H9 (cell line): ENCODE measurements around the gene PRAC2. TPM values are rescaled to one million over a fixed set of nuclear protein-coding genes. Genes with fewer than 3 reads are reported as not detected.

Source experiments
- DNase-seq: peaks from one replicate; pipeline ENCODE4 v3.0.0-alpha.2; 2017
- H2AFZ ChIP-seq: one replicate; pipeline ENCODE4 v1.6.1; 2013; ENCODE audit warnings: mild to moderate bottlenecking, low read length, control low read depth, moderate library complexity
- H2AK5ac ChIP-seq: 2 replicates; pipeline ENCODE4 v1.6.1; 2013; ENCODE audit warnings: low read length, control low read depth, mixed read lengths; ENCODE audit not compliant: insufficient read length
- H2BK120ac ChIP-seq: one replicate; pipeline ENCODE4 v1.6.1; 2013; ENCODE audit warnings: low read depth, mild to moderate bottlenecking, low read length, control low read depth, inconsistent platforms; ENCODE audit not compliant: poor library complexity, severe bottlenecking
- H2BK12ac ChIP-seq: 2 replicates; pipeline ENCODE4 v1.6.1; 2013; ENCODE audit warnings: low read length, control low read depth, mixed read lengths, low read depth; ENCODE audit not compliant: insufficient read length
- H2BK15ac ChIP-seq: 2 replicates; pipeline ENCODE4 v1.6.1; 2013; ENCODE audit warnings: low read depth, low read length, control low read depth
- H2BK20ac ChIP-seq: one replicate; pipeline ENCODE4 v1.6.1; 2013; ENCODE audit warnings: low read depth, mild to moderate bottlenecking, low read length, control low read depth, inconsistent platforms; ENCODE audit not compliant: poor library complexity, severe bottlenecking
- H2BK5ac ChIP-seq: 2 replicates; pipeline ENCODE4 v1.6.1; 2013; ENCODE audit warnings: low read length, control low read depth, mixed read lengths; ENCODE audit not compliant: insufficient read length
- H3K14ac ChIP-seq: 2 replicates; pipeline ENCODE4 v1.6.1; 2013; ENCODE audit warnings: low read length, control low read depth; ENCODE audit not compliant: insufficient read depth
- H3K18ac ChIP-seq: 2 replicates; pipeline ENCODE4 v1.6.1; 2013; ENCODE audit warnings: low read depth, mild to moderate bottlenecking, mixed read lengths, low read length, control low read depth; ENCODE audit not compliant: insufficient read length
- H3K23ac ChIP-seq: 2 replicates; pipeline ENCODE4 v1.6.1; 2013; ENCODE audit warnings: low read length, control low read depth, mixed read lengths, low read depth; ENCODE audit not compliant: insufficient read length
- H3K23me2 ChIP-seq: 2 replicates; pipeline ENCODE4 v1.6.1; 2013; ENCODE audit warnings: low read depth, mild to moderate bottlenecking, mixed read lengths, low read length, control low read depth; ENCODE audit not compliant: insufficient read length, poor library complexity, severe bottlenecking
- H3K27ac ChIP-seq: 2 replicates; pipeline ENCODE4 v1.5.1; 2013; ENCODE audit warnings: low read length, control low read depth, mixed read lengths, low read depth; ENCODE audit not compliant: insufficient read length
- H3K27me3 ChIP-seq: 2 replicates; pipeline ENCODE4 v1.6.1; 2013; ENCODE audit warnings: low read length, control low read depth, inconsistent platforms; ENCODE audit not compliant: insufficient read depth
- H3K4ac ChIP-seq: 2 replicates; pipeline ENCODE4 v1.6.1; 2013; ENCODE audit warnings: low read depth, mild to moderate bottlenecking, control low read depth, inconsistent platforms, low read length, moderate library complexity
- H3K4me1 ChIP-seq: 2 replicates; pipeline ENCODE4 v1.6.1; 2013; ENCODE audit warnings: low read length, control low read depth, inconsistent platforms; ENCODE audit not compliant: insufficient read depth
- H3K4me2 ChIP-seq: 2 replicates; pipeline ENCODE4 v1.6.1; 2013; ENCODE audit warnings: low read length, control low read depth, mixed read lengths; ENCODE audit not compliant: insufficient read length, insufficient read depth
- H3K56ac ChIP-seq: 2 replicates; pipeline ENCODE4 v1.6.1; 2013; ENCODE audit warnings: low read depth, mild to moderate bottlenecking, mixed read lengths, low read length, control low read depth; ENCODE audit not compliant: insufficient read length
- H3K79me1 ChIP-seq: 2 replicates; pipeline ENCODE4 v1.6.1; 2013; ENCODE audit warnings: low read depth, mild to moderate bottlenecking, moderate library complexity, low read length, control low read depth, inconsistent platforms; ENCODE audit not compliant: insufficient read depth, poor library complexity, severe bottlenecking
- H3K79me2 ChIP-seq: 2 replicates; pipeline ENCODE4 v1.6.1; 2013; ENCODE audit warnings: low read length, control low read depth, inconsistent platforms; ENCODE audit not compliant: insufficient read depth
- H3K9ac ChIP-seq: 2 replicates; pipeline ENCODE4 v1.6.1; 2013; ENCODE audit warnings: low read length, control low read depth, mixed read lengths; ENCODE audit not compliant: insufficient read length; ENCODE audit errors: extremely low read depth
- H3K9me3 ChIP-seq: one replicate; pipeline ENCODE4 v1.6.1; 2013; ENCODE audit warnings: low read depth, low read length, inconsistent platforms; ENCODE audit not compliant: control insufficient read depth
- H3T11ph ChIP-seq: one replicate; pipeline ENCODE4 v1.6.1; 2013; ENCODE audit warnings: mild to moderate bottlenecking, low read length, control low read depth, inconsistent platforms
- H4K20me1 ChIP-seq: one replicate; pipeline ENCODE4 v1.6.1; 2013; ENCODE audit not compliant: control insufficient read depth, insufficient read length, insufficient read depth
- H4K5ac ChIP-seq: 2 replicates; pipeline ENCODE4 v1.6.1; 2013; ENCODE audit warnings: low read depth, mild to moderate bottlenecking, mixed read lengths, low read length, control low read depth; ENCODE audit not compliant: insufficient read length
- H4K8ac ChIP-seq: replicated peaks from 2 replicates; pipeline ENCODE4 v1.6.1; 2013; ENCODE audit warnings: low read length, control low read depth, mixed read lengths, low read depth; ENCODE audit not compliant: insufficient read length
- H4K91ac ChIP-seq: 2 replicates; pipeline ENCODE4 v1.6.1; 2013; ENCODE audit warnings: low read depth, mild to moderate bottlenecking, moderate library complexity, mixed read lengths, low read length, control low read depth; ENCODE audit not compliant: insufficient read length
- H3K27ac Mint-ChIP-seq, 3 experiments: 2 replicates in 2 of 3; 3 replicates in 1 of 3; pipeline ENCODE4 v1.8.0; 2020 to 2021; ENCODE audit warnings: mixed read lengths in 3 of 3, mild to moderate bottlenecking in 1 of 3, moderate library complexity in 1 of 3
- H3K27me3 Mint-ChIP-seq: 2 replicates; pipeline ENCODE4 v1.8.0; 2021; ENCODE audit warnings: low read depth, mild to moderate bottlenecking, moderate library complexity, mixed read lengths
- H3K36me3 Mint-ChIP-seq, 3 experiments: 2 replicates in 2 of 3; 3 replicates in 1 of 3; pipeline ENCODE4 v1.8.0; 2020 to 2021; ENCODE audit warnings: low read depth in 3 of 3, mixed read lengths in 3 of 3; ENCODE audit not compliant: insufficient read depth in 1 of 3
- H3K4me1 Mint-ChIP-seq, 2 experiments: 2 replicates each; pipeline ENCODE4 v1.8.0; 2020; ENCODE audit warnings: mixed read lengths in 2 of 2
- H3K4me3 Mint-ChIP-seq, 2 experiments: 2 replicates in 1 of 2; 3 replicates in 1 of 2; pipeline ENCODE4 v1.8.0; 2020 to 2021; ENCODE audit warnings: mild to moderate bottlenecking in 2 of 2, mixed read lengths in 2 of 2, moderate library complexity in 1 of 2
- H3K9me3 Mint-ChIP-seq, 2 experiments: 2 replicates in 1 of 2; 3 replicates in 1 of 2; pipeline ENCODE4 v1.8.0; 2020; ENCODE audit warnings: mild to moderate bottlenecking in 2 of 2, mixed read lengths in 2 of 2, moderate library complexity in 1 of 2
- CTCF ChIP-seq: fragments of 200-600 bp; sonication (generic); conservative IDR thresholded peaks from 3 replicates; pipeline ENCODE4 v1.8.0; 2021; ENCODE audit warnings: antibody characterized with exemption, mild to moderate bottlenecking
- WGBS: extraction: QIAGEN DNeasy Blood & Tissue Kit; methylation state at CpG from one replicate; pipeline ENCODE4 v1.1.7; 2013; ENCODE audit warnings: missing lambda C conversion rate, low lambda C conversion rate, mixed read lengths; ENCODE audit not compliant: insufficient read length; ENCODE audit errors: extremely low coverage; 5-methylcytosine and 5-hydroxymethylcytosine counted together
- total RNA-seq: library from RNA; stranded (reverse); gene quantifications from 2 replicates; pipeline ENCODE4 v1.2.1, GENCODE V29; 2021

Gene PRAC2
- total RNA-seq, 1 experiment from 2014 or later: not detected

GRCh38 chr17:48726916-48727286 is 3.9 kb downstream of the PRAC2 start:
- H4K20me1 ChIP-seq: peaks cover 4% of the 10 kb centered on the region
- H2BK15ac ChIP-seq: no peak overlapping the region
- no peak overlapping the region for H3K27ac ChIP-seq
- H3K4me1 Mint-ChIP-seq: peaks cover 15 to 29% of the 10 kb centered on the region in 2 experiments
- H3K18ac ChIP-seq: no peak overlapping the region
- H2BK5ac ChIP-seq: no peak overlapping the region
- H4K5ac ChIP-seq: no peak overlapping the region
- WGBS: no CpG with 5 or more reads among the region's 20 CpGs
- H3T11ph ChIP-seq: no peak overlapping the region
- no peak overlapping the region for H2AFZ ChIP-seq
- H2AK5ac ChIP-seq: no peak overlapping the region
- H3K79me2 ChIP-seq: no peaks in the 10 kb centered on the region
- H2BK20ac ChIP-seq: no peak overlapping the region
- no peaks in the 10 kb centered on the region for H3K79me1 ChIP-seq
- H3K9ac ChIP-seq: no peak overlapping the region
- no peak overlapping the region for H3K4ac ChIP-seq
- no peaks in the 10 kb centered on the region; the same call in 1 of the 2 replicates for H3K4me1 ChIP-seq
- H4K91ac ChIP-seq: no peak overlapping the region
- H3K27ac Mint-ChIP-seq: no peak overlapping the region
- no peak for DNase-seq
- H3K23ac ChIP-seq: no peak overlapping the region
- H3K9me3 Mint-ChIP-seq: peaks cover 4 to 11% of the 10 kb centered on the region in 2 experiments; a peak in 3 of 5 replicates
- H3K27me3 ChIP-seq: peaks cover 99% of the 10 kb centered on the region
- H3K4me3 Mint-ChIP-seq: no peak overlapping the region
- H3K23me2 ChIP-seq: peaks cover 8% of the 10 kb centered on the region
- no peak overlapping the region for H2BK12ac ChIP-seq
- no peak overlapping the region for H3K14ac ChIP-seq
- no peaks in the 10 kb centered on the region for H3K9me3 ChIP-seq
- peaks cover 100% of the 10 kb centered on the region for H3K27me3 Mint-ChIP-seq
- no peak overlapping the region for H3K56ac ChIP-seq
- no peak overlapping the region for H4K8ac ChIP-seq
- no peak overlapping the region for H2BK120ac ChIP-seq
- H3K4me2 ChIP-seq: no peak overlapping the region
- H3K36me3 Mint-ChIP-seq: peaks cover 0 to 2% (median 0%) of the 10 kb centered on the region in 3 experiments; a peak in 1 of 7 replicates
- TF ChIP-seq CTCF: no peak
